NCI-H345 (cell line): ENCODE data around the gene DLK1.

Experiments used
- DNase-seq: peaks from one replicate; lab custom pipeline; 2025; lab: John Stamatoyannopoulos, UW

The DLK1 gene

GRCh38 chr14:100726550-100727085 is at the start of gene DLK1:
TSS of gene DLK1 (plus strand) at chr14:100726892. CDS start at chr14:100727069, 177 bp downstream.
- no peak for DNase-seq

GRCh38 chr14:100677152-100677551 is 49.5 kb upstream of the DLK1 start:
- no peak for DNase-seq

- DNase-seq, result peak; percentile 69
Observed at GRCh38 chr14:100677554-100678468, 48.9 kb upstream of the DLK1 start.

- DNase-seq, result no peak
Observed at GRCh38 chr14:100678469-100678828, 48.2 kb upstream of the DLK1 start.

- DNase-seq, result no peak
Observed at GRCh38 chr14:100679153-100679552, 47.5 kb upstream of the DLK1 start.

- no peak for DNase-seq
Observed at GRCh38 chr14:100679707-100680438, 46.8 kb upstream of the DLK1 start.

- DNase-seq, result no peak
Observed at GRCh38 chr14:100680439-100681051, 46.1 kb upstream of the DLK1 start.

GRCh38 chr14:100681111-100681510 is 45.6 kb upstream of the DLK1 start:
- DNase-seq, result no peak

- no peak for DNase-seq
Observed at GRCh38 chr14:100682749-100683148, 43.9 kb upstream of the DLK1 start.

- DNase-seq, result no peak
Observed at GRCh38 chr14:100683578-100683977, 43.1 kb upstream of the DLK1 start.

GRCh38 chr14:100684154-100684553 is 42.5 kb upstream of the DLK1 start:
- DNase-seq, result no peak

GRCh38 chr14:100684961-100685360 is 41.7 kb upstream of the DLK1 start:
- no peak for DNase-seq

GRCh38 chr14:100686858-100687257 is 39.8 kb upstream of the DLK1 start:
- DNase-seq, result no peak

- DNase-seq, result no peak
Observed at GRCh38 chr14:100687386-100687785, 39.3 kb upstream of the DLK1 start.

GRCh38 chr14:100688051-100688450 is 38.6 kb upstream of the DLK1 start:
- no peak for DNase-seq

- no peak for DNase-seq
Observed at GRCh38 chr14:100688598-100689461, 37.9 kb upstream of the DLK1 start.

- no peak for DNase-seq
Observed at GRCh38 chr14:100690672-100691071, 36.0 kb upstream of the DLK1 start.

- peak; percentile 84 for DNase-seq
Observed at GRCh38 chr14:100691395-100692056, 35.2 kb upstream of the DLK1 start.

GRCh38 chr14:100692256-100692655 is 34.4 kb upstream of the DLK1 start:
- DNase-seq, result no peak

GRCh38 chr14:100692859-100693558 is 33.7 kb upstream of the DLK1 start:
- peak; percentile 93 for DNase-seq
